AG10803 (cell line): ENCODE results near the gene C6orf47.

ENCODE experiments used
- DNase-seq: peaks from one replicate; pipeline ENCODE4 v3.0.0; 2010; ENCODE audit warnings: low read depth
- H3K4me3 ChIP-seq: 2 replicates; pipeline ENCODE4 v1.5.1; 2011; ENCODE audit warnings: mild to moderate bottlenecking, low read length, control low read depth
- TF ChIP-seq, protein P1 (sequence below): conservative IDR thresholded peaks from 2 replicates; pipeline ENCODE4 v1.5.1; 2011; ENCODE audit warnings: mild to moderate bottlenecking, low read length, control low read depth, inconsistent platforms

Gene C6orf47

DNA sequence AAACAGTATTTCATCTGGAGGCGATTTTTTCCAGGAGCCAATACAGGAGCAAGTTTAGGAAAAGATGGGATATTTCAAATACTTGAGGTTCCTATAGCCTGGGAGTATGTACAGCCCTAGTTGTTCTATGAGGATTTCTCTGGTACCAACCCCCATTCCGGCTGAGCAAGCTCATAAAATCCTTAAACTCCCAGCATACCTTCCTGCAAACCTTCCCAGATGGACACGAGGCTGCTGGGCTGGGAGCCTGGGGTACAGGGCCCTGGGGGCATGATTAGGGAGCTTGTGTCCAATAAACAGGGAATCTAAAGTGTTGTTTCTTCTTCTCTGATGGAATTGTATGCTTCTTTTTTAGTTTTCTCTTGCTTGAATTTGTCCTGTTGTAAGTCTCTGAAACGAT lies 38.6 kb downstream of the C6orf47 start:
- peak; percentile 31 for DNase-seq
- TF ChIP-seq, protein P1, sequence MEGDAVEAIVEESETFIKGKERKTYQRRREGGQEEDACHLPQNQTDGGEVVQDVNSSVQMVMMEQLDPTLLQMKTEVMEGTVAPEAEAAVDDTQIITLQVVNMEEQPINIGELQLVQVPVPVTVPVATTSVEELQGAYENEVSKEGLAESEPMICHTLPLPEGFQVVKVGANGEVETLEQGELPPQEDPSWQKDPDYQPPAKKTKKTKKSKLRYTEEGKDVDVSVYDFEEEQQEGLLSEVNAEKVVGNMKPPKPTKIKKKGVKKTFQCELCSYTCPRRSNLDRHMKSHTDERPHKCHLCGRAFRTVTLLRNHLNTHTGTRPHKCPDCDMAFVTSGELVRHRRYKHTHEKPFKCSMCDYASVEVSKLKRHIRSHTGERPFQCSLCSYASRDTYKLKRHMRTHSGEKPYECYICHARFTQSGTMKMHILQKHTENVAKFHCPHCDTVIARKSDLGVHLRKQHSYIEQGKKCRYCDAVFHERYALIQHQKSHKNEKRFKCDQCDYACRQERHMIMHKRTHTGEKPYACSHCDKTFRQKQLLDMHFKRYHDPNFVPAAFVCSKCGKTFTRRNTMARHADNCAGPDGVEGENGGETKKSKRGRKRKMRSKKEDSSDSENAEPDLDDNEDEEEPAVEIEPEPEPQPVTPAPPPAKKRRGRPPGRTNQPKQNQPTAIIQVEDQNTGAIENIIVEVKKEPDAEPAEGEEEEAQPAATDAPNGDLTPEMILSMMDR: no peak

DNA sequence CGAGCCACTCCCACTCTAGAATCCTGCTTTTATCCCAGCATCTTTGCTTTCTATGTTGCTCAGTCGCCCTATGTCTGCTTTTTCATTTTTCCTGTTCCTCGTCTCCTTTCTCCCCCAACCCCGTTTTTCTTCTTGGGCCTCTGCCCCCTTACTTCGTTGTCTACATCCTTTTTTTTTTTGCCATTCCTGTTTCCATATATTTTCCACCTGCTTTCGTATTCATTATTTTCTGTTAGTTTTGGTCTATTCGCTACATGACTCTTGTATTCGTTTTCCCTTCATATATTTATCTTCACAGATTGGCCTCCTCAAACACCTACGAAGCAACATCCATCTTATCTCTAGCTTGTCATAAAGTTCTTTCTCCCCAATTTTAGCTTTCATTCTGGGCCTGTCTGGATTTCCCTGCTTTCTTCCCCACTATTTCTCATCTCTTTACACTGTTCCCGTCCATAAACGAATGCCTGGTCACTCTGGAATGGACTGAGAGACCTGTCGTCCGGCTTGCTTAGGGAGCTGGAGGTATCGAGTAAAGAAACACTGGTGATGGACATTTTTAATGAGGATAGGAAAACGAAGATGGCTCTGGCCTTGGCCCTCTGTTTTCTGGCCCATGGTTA lies 39.1 kb downstream of the C6orf47 start:
- no peak for DNase-seq
- peak overlapping the region; percentile 92 for H3K4me3 ChIP-seq
- TF ChIP-seq, protein P1: no peak

More for the DNA sequence above, 38.6 kb downstream of the C6orf47 start:
- peak overlapping the region; percentile 92 for H3K4me3 ChIP-seq

- no peak for DNase-seq
- peak within 1 kb of the TSS; percentile 92 for H3K4me3 ChIP-seq
- TF ChIP-seq, protein P1: no peak
Observed at GRCh38 chr6:31620586-31621319, 39.8 kb downstream of the C6orf47 start, which contains the start of gene PRRC2A. Gene PRRC2A (plus strand): TSS chr6:31620715. CDS start chr6:31622790, 2,075 bp downstream.

DNA sequence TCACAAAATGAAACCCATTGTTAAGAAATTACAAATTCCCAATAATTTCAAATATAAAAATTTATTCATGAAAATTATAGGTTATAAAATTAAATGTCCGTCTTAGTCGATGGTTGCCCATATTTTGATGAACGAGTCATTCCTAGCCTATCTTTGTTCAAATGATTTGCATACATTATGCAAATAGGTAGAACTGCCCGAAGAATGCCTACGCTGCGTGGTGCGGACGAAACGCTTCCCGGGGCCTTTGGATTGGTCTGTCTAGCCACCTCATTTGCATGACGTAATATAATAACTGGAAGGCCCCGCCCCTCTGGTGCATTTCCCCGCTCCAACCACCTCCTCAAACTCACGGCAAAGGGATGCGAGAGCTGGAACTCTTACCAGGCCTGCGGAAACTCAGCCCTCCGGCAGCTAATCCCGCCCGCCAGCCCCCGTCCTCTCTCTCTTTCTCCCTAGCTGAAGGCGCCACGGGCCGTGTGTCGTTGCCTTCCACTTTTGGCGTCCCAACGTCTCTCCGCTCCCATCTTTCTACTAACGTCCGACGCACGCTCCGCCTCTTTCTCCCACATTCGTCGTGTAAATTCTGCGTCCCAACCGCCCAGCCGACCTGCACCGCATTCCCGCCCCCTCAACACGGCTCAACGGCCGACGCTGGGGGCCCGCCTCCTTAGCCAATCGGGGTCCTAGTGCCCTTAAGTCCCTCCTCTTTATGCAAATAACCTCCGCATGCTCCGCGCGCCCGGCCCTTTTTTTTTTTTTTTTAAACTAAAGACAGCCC lies 40.6 kb downstream of the C6orf47 start:
- DNase-seq: peak; percentile 100
- TF ChIP-seq, protein P1: no peak
- H3K4me3 ChIP-seq: peak overlapping the region; percentile 79

GRCh38 chr6:31617010-31617409 lies 43.6 kb downstream of the C6orf47 start:
- no peak overlapping the region for H3K4me3 ChIP-seq
- DNase-seq: no peak
- TF ChIP-seq, protein P1: no peak

GRCh38 chr6:31615748-31616147 lies 44.8 kb downstream of the C6orf47 start:
- no peak overlapping the region for H3K4me3 ChIP-seq
- TF ChIP-seq, protein P1: no peak
- no peak for DNase-seq
